Endometrium (tissue), 2 donors: ENCODE data around the gene SLC6A2.
"Not testable (repeated sequence)": the region's sequence is repeated elsewhere in the genome, so short reads cannot be mapped to it uniquely, and the experiment has no call there.

Experiments used
- FAIRE-seq: peaks from 2 replicates; lab custom pipeline; 2012; peaks lifted over from hg19 to GRCh38; lab: Jason Lieb, UNC
- donor health status: control.
- donor health status: control.

Gene SLC6A2

DNA sequence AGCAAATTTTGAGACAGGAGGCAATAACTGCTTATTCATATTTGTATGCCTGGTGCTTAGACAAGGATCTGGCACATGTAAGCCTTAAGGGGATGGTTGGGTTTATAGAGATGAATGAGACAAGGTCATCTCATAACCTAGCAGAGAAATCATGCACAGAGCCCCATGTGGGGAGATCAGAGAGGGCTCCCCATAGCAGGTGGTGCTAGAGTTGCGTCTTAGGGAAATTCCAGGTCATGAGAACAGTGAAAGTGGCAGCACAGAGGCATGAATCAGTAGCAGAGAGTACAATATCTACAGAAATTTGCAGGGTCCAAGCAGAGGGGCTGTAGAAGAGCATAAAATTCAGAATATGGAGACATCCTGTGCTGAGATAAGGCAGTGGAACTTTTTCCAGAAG, 57.3 kb downstream of the SLC6A2 start:
- FAIRE-seq = no peak

DNA sequence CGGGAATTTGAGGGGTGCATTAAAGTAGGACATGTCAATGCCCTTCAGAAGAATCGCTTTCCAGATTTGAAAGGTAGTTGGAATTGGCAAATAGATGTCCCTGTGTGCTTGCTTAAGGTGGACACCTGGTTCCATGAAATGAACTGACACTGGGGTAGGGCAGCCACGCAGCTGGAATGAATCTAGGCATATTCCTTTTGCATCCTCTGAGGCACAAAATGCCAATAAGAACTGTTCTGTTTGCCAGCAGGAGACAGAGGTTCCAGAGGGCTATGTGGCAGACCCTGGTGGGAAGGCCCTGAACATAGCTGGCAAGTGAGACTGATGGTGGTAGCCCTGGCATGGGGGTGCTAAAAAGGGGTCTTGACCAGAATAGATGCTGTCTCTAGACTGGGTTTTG, 61.5 kb downstream of the SLC6A2 start:
- FAIRE-seq = no peak

DNA sequence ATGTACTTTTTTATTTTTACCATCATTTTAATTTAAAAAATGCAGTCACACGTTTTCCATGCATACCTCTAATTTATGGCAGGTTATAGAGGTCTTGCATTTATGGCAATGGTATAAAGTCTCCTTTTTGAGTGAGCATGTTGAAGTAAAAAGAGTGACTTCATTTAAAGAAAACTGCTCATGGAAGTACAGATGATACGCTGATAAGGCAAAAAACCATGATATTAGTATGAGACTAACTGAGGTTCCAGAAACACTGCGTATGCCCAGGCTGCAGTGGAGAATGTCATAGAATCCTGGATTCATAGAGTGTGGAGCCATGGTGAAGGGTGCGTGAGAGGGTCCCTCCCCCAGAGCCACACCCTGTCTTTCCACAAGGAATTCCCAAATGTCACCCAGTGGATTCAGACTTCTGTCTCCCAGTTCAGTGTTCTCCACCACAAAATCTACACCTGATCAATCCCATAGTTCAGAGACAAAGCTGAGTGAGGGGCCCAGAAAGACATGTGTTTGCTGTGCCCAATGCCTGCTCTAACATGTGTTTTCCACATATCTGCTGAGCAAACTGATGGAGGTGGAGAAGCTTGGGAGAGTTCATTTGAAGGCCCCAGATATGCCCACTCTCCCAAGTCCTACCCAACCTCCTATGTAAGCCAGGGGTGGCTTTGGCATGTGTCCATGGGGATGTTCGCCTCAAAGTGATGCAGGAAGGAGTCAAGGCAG, 69.4 kb downstream of the SLC6A2 start:
- FAIRE-seq = no peak

DNA sequence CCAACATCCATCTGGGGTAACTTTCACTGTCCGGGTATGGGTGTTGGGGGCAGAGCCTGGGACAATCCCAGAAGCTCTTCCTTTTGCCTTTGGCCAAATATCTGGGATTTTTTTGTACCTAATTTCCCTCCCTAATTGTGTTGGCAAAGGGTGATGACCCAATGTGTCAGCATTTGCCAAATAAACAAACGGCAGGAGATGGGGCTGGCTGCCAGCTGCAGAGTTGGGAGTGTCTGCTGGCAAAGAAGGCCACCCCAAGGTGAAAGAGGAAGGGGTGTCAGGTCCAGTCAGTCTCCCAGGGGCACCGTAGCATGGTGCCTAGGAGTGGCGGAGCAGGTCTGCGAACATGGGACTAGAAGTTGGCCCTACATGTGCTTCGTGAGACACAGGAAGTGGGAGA, 73.0 kb downstream of the SLC6A2 start:
- no peak for FAIRE-seq

DNA sequence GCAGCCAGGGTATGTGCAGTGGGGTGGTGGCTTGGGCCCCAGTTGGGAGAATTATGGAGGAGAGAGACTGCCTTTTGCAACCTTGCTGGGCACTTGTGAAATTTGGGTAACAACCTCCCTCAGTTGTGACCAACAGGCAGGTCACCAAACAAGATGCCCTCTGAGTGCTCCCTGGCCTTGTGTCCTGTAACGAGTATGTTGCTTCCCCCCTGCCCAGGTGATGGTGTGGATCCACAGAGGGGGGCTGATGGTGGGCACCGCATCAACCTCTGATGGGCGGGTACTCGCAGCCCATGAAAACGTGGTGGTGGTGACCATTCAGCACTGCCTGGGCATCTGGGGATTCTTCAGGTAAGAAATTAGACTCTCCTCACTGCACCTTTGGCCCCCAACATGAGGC, 74.3 kb downstream of the SLC6A2 start:
- no peak for FAIRE-seq

DNA sequence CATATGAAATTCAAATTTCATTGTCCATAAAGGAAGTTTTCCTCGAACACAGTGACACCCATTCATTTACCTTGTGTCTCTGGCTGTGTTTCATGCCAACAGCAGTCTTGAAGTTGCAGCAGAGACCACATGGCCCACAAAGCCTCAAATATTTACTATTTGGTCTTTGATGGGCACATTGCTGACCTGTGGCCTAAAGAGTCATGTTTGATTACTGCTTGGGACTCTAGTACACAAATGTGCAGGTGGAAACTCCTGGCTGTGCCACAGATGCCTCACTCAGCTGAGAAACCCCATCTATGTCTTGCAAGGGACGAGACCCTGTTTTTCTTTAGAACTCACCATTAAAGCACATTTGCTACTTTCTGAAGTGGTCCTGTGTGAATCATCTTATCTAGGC, 76.7 kb downstream of the SLC6A2 start:
- FAIRE-seq = no peak

DNA sequence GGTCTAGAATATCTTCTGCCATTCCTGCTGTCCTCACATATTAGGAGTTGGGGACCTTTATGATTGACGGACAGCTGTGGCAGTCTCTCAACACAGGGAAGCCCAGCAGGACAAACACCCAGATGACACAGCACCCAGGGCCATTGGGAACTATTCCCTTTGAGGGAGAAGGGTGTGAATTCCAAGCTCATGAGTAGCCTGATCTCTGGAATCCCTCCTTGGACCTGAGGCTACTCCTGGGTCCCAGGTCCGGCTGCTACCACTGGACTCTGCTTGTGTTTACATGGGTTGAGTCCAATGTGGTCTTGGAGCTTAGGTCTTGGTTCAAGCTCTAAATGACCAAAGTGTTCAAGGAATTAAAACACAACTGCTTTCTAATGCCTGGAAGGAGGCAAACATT, 78.9 kb downstream of the SLC6A2 start:
- FAIRE-seq = no peak

DNA sequence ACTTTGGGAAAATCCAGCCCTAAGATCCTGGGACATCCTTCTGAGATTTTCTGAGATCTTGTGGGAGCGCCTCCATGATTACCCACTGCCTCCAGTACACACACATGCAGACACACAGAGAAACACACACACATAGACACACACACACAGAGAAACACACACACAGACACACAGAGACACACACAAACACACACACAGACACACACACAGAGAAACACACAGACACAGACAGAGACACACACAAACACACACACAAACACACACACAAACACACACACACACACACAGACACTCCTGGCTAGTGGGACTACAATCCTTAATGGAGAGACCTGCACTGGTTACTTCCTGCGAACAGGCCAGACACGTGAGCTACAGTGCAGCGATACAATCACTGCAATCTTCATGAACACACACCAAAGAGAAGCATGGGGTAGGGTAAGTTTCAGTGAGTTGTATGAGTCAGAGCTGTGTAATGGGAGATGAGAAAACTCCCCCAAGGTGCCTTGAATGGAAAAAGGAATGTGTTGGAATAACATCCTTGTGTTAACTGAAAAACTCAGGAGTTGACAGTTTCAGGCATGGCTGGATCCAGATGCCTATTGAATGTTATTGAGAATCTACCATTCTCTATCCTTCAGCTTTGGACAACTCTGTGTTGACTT, 79.5 kb downstream of the SLC6A2 start:
- no peak for FAIRE-seq

- no peak for FAIRE-seq
These were observed 80.9 kb downstream of the SLC6A2 start for GRCh38 chr16:55736671-55737070.

DNA sequence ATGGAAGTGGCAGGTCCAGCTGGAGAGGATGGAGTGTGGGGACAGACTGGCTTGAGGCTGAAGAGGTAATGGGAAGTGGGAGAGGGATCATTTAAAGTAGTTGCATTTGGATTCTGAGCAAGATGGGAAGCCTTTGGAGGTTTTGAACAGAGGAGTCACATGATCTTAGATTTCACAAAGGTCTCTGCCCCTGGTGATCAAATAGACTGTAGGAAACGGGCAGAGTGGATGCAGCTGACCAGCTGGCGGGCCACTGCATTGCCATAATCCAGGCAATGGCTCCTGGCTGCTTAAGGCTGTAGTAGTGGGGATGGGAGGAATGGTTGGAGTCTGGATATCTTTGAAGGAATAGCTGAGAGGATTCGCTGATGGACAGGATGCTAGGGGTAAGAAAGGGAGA, 81.5 kb downstream of the SLC6A2 start:
- no peak for FAIRE-seq

DNA sequence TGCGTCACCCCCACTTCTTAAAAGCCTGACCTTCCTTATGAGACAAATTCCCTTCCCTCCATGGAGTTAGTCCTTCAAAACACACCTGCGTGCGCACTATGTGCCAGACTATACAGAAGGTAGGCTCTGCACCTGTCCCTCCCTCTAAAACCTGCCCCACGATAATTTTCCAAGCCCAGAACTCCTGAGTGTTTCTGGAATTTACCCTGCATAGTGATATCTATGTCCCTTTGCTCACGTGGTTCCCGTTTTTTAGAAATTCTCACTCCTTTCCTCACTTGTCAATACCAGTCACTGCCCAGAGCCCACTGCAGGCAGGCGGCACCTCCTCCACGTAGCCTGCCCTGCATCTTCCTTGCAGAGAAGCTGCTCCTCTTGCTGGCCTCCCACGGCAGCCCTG, 82.2 kb downstream of the SLC6A2 start:
- FAIRE-seq = no peak

DNA sequence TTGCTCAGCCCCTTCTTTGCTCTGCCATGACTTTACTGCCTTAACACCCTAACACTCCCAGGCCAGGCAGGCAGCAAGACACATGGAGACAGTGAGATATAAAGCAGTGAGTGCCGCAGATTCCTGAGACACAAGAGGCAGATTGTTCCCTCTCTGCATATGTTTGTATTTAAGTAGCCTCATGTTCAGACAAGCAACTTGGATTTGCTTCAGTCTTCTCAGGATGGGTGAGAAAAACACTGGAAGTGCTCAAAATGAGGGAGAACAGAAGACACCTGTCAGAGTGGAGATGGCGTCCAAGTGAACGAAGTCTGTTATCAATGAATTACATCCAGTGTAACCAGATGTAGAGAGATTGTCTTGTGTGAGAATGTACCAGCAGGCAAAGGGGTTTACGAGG, 90.3 kb downstream of the SLC6A2 start:
- FAIRE-seq = no peak

DNA sequence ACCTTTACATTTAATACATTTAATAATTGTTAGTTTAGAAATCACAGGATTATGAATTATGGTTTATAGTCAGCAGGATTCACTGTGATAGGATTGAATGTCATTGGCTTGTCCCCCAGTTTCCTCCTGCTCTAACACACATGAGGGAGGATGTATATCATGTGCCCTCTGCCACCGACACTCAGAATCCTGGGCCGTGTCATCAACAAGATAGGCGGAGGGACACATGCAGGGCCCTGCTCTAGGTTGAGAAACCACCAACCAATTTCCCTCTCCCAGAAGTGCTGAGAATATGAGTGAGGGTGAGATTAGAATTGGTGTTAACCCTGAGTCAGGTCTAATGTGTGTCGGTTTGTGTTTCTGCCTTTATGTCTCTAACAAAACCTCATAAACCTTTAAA, 92.0 kb downstream of the SLC6A2 start:
- FAIRE-seq = no peak

GRCh38 chr16:55752465-55753144, 96.8 kb downstream of the SLC6A2 start:
- FAIRE-seq = not testable (repeated sequence)

GRCh38 chr16:55753145-55753631, 97.4 kb downstream of the SLC6A2 start:
- FAIRE-seq = not testable (repeated sequence)
